Ovary (tissue), 3 donors: ENCODE data around the gene KLHL3.

Experiments used
- CTCF ChIP-seq, 3 donors: fragments of 450-650 bp in 2 of 3; fragments of 200-600 bp in 1 of 3; IDR thresholded peaks; one replicate each; pipeline versions ENCODE4 v1.5.1 to v1.8.0; 2016 to 2022; ENCODE audit warnings: antibody characterized with exemption in 3 of 3, mild to moderate bottlenecking in 1 of 3
- EP300 ChIP-seq: sonication (generic); formaldehyde crosslinking; IDR thresholded peaks from one replicate; pipeline ENCODE4 v1.6.1; 2017; ENCODE audit warnings: antibody characterized with exemption
- donor health status: DM: no; HTN: no; CAD: no.

DNA sequence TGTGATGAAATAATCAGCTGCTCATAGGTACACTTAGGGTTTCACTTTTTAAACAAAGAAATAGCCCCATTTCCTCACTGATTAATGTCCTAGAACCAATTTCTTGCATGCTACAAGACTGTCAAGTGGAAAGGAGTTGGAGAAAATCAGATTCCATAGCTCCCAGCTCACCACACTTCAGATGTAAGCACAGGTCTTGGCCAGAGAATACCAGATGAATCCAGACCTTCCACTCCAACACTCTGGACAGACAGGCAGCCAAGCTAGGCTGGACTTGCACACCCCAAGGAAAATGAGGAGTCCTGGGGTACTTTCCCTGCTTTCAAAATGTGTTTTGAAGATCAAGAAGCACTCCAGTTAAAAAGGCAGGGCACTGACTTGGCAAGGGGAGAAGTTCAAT lies 68.5 kb downstream of the KLHL3 start:
- no peak for TF ChIP-seq EP300
- TF ChIP-seq CTCF (IDR thresholded peaks at IDR 0.05), result no peak
